HG02623 (cell line): ENCODE data around the gene SYNPO2L.

Experiments
- ATAC-seq: cut with Tn5 transposase; IDR thresholded peaks from one replicate; pipeline ENCODE4 v1.9.1; 2021; ENCODE audit warnings: moderate library complexity; ENCODE audit not compliant: unreplicated experiment

SYNPO2L gene

DNA sequence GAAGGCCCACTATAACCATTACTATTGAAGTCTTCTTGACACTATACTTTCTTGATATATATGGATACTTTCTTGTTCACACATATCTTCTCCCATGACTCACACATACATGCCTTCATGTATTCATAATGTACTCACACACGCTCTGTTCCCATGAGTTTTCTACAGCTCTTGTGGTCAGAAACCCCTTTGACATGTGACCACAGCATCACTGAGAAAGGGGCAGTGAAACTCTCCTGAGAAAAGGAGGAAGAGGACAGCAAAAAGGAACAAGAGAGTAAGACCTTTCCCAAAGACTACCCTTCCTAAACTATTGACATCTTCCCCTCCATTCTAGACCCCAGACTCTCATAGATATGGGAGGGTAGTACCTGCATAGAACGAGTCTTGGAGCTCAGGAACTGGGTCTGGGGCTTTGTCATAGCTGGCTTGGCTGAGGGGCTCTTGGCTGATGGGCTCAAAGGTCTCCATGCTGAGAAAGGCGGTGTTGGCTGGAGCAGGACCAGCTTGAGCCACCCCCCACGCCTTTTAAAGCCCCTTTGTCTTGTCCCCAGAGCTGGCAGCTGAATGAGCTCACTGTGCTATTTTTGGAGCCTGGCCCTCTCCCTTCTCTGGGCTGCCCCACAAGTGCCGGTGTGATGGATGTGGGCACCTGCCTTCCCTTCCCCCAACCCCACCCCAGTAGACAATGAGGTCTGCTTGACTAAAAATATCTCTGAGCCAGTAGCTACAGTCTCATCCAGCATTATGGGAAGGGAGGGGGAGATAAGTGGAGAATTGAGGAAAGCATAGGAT lies 5.1 kb downstream of the SYNPO2L start:
- no peak for ATAC-seq

DNA sequence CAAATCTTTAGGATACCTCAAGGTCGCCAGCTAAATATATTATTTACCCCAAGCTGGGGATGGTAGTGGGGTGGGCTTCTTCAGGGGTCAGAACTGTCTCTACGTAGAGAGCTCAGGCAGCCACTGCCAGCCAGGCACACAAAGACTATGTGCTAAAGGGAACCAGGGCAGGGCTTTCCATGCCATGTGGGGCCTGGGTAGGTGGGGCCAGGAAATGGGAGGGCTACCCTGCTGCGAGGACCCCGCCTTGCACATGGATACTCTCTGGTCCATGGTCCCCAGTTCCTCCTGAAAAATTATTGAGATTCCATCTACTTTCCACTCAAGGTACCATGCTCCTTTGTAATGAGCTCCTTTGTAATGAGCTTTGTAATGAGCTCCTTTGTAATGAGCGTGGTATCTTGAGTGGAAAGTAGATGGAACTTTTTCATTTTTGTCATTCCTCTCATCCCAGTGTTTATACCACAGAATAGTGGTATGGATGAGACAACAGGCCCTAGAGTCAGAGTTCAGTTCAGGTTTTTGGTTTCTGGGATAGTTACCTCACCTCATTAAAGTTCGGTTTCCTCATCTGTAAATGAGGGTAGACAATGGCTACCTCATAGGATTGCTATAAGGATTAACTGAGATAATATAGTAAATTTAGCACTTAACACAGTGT lies 5.8 kb downstream of the SYNPO2L start:
- ATAC-seq, result no peak

DNA sequence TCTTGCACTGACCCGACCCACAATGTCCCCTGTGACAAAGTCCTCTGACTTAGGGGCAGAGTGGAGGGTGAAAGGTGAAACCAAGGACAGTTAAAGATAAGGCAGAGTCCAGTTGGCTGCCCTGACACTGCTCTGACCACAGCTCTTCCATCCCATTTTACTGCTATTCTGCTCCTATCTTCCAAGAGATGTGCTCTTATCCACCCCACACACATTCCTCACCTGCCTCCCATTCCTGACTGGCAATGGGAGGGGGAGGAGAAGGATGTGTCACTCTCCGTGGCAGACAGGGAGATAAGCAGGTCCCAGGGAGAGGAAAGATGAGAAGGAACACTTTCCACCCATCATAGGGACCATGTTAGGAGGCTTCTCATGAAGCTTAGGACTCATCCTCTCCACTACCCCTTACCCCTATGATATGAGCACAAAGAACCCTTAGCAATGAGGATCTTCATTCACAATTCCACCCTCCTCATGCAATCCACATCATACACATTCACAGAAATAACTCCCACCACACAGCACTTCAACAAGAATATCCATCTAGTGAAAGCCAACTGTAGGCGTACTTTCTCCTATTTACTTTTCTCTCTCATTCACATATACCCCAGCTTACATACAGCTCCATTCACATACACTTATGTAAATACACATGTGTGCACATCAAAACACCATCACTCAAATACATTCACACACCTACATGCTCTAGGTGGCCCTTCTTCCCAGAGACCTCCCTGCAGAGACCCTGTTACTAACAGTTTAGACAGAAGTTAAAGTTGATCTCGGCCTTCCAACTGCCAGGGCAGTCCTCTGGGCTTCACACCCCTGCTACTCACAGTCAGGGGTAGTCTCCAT lies 6.6 kb downstream of the SYNPO2L start:
- no peak for ATAC-seq

DNA sequence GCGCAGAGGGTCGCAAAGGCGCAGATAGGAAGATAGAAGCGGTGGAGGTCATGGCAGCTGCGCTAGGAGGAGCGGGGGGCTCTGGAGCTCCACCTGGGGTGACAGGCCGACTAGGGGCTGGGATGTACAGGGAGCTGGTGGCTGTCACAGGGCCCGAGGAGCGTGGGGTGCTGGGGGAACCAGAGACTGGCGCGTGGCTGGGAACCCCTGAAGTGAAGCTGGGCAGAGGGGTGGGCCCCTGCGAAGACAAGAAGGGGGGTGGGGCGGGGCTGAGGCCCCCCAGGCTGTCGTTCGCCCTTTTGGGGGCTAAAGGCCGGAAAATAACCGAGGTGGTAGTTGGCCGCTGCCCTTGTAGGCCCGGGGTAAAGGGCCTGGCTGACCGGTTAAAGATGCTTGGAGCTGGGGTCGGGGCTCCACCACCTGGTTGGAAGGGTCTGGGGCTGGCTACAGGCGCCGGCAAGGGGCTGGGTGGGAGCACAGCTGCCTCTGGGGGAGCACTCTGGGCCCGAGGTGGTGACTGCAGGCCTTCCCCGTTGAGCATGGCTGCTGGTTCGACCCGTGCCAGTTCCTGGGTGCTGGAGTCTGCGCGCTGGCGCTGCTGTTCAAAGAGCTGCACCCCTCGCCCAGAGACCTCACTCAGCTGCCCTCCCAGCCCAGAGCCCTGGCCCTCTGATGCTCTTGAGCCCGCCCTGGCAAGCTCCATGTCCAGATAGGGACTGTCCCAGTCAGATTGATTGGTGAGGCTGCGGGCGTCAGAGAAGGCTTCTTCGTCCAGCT lies 7.8 kb downstream of the SYNPO2L start:
- ATAC-seq, result no peak

DNA sequence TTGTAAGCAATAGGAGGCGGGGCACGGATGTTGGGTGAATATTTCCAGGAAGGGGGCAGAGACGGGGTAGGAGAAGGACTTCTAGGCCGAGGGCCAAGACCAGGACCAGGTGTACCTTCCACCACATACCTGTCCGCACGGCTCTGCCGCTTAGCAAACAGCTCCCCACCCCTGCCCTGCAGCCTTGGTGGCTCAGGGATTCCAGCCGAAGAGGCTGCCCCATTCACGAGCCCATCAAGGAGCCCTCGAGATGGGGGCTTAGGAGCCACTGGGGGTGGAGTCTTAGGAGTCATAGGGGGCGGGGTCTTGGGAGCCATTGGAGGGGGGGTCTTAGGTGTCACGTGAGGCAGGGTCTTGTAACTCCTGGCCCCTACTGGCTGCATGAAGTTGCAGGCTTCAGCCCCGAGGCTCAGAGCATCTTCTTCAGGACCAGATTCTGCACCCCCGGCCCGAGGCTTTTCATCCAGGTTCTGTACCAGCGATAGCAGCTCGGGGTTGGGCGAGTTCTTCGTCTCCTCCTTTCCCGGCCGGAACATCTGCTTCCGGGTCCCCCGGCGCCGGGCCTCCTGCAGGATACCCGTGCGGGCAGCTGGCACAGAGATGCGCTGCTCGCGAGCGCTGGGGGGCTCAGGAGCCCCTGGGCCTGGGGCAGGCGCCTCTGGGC lies 8.5 kb downstream of the SYNPO2L start:
- ATAC-seq, result no peak

DNA sequence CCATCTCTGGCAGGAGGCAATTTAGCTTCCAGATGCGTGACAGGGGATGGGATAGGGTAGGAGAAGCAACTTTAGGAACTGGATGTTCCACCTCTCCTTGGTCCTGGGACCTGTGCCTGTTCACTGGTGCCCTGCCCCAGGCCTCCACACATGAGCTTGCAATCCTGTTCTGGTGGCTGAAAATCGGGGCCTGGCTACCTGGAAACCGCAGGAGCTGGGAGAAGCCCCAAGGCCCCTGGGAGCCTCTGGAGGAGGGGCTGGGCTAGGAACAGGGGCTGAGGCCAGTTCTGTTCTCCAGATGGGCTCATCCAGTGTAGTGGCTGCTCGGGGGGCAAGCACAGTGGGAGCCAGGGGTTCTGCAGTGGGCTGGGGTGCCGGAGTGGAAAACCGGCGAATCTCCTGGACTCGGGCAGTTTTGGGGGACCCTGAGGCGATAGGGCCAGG lies 9.2 kb downstream of the SYNPO2L start:
- ATAC-seq, result no peak

DNA sequence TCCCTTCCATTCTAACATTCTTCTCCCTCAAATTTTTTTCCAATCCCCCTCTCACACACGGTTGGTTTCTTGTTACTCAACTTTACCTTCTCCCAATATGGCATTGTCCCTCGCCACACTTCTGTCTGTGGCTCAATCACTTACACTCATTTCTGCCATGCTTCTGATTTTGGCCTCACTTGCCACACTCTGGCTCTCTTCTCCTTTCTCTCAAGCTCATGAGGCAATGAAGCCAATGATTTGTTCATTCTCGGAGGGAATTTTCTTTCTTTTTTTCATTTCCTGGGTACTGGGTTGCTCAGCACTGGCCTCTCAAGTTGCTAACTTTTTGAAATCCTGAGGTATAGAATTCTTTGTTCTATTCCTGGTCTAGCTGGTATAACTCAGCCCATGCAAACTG lies 10.6 kb downstream of the SYNPO2L start:
- no peak for ATAC-seq

DNA sequence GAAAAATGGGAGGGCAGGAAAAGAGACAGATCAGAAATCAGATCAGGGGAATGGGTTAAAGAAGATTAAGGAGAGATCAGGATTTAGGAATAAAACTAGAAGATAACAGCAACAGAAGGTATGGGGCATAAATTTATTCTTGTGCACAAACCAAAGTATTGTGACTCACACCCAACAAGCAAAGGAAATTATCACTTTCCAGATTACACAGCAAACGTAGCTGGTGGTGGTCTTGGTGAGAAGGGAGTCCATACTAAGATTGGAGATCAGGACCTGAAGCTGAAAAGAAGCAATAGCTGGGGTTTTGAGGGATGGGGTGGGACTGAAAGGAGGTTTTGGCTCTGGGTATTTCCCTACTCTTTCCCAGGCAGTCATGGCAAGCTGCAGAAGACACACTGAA lies 11.1 kb downstream of the SYNPO2L start:
- no peak for ATAC-seq

DNA sequence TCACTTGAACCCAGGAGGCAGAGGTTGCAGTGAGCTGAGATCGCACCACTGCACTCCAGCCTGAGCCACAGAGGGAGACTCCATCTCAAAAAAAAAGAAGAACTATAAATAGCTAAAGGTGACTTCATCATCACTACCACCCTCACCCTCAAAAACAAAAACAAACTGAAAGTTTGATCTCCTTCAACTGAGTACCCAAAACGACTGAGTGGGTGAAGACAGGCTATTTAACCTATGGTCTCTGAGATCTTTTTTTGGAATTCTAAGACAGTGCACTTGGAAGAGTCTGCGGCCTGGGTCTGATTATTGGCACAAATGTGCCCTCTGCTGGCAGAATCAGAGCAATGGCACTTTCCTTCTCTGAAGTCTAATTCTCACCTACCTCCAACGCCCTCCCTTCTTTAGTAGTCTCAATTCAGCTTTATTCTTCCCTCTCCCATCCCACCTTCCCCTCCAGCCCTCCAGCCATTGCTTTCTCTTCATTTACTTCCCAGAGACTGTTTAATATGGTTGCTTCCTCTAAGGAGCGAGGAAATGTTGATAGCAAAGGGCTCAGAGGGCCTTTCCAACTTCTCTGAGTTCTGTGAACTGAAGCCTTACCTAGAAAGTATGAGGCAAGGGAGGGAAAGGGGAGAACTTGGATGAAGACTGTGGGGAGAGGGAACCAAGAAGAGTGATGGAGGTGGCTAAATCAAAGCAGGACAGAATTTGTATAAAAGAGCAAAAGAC lies 11.7 kb downstream of the SYNPO2L start:
- ATAC-seq, result no peak

DNA sequence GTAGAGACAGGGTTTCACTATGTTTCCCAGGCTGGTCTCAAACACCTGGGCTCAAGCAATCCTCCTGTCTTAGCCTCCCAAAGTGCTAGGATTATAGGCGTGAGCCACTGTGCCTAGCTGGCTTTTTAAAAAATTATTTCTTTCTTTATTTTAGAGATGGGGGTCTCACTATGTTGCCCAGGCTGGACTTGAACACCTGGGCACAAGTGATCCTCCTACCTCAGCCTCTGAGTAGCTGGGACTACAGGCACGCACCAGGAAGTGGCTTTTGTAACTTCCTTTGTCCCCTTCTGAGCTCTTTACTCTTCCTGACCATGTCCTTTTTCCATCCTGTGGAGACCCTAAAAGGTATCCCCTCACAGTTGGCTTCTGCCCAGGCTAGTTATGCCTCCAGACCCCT lies 12.5 kb downstream of the SYNPO2L start:
- ATAC-seq, result no peak

DNA sequence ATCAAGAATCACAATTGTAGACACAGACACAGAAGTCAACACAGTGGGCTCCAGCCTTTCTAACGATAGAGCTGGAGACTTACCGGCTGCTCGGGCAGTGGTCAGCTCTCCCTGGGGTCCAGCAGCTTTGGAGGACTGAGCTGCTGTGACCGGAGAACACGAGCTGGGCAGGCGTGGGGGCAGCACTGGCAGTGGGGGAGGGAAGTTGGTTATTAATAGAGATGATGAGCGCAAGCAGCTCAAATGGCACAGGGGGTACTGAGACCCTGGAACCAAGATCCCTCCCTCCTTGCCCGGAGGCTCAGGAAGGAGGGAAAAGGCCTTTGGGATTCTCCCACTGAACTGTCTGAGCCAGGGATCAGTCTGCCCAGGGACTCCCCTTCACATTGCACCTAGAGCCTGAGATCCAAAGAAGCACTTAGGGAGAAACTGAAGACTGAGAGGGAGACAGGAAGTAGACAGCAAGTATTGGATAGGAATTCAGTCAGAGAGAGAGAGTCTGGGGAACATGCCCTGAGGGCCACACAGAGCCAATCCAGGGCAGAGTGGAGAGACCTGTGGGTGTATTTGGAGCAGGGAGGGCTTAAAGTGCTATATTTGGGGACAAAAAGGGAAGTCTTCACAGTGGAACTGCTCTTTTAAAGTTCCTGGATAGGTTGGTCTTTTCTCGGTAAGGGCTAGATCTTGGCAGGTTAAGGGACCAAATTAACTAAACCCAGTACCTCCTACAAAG lies 14.3 kb downstream of the SYNPO2L start, which contains the start of gene MYOZ1:
Gene MYOZ1, minus strand, starts transcription at position 147 of the 733 bp plus-strand sequence. CDS start 1,457 bp downstream, outside the sequence.
- no peak for ATAC-seq

DNA sequence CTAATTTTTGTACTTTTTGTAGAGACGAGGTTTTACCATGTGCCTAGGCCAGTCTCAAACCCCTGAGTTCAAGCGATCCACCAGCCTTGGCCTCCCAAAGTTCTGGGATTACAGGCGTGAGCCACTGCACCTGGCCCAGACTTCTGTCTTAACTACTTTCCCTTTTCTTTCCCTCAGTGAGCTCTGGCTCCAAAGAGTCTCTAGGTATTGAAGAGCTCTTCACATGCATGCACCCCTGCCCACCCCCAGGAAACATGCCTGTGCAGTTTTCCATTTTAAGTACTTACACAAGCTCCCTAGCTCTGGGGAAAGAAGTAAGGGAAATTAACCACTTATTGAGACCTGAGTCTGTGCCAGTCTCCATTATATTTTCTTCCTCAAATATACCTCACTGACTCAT lies 16.5 kb downstream of the SYNPO2L start:
- ATAC-seq, result no peak

DNA sequence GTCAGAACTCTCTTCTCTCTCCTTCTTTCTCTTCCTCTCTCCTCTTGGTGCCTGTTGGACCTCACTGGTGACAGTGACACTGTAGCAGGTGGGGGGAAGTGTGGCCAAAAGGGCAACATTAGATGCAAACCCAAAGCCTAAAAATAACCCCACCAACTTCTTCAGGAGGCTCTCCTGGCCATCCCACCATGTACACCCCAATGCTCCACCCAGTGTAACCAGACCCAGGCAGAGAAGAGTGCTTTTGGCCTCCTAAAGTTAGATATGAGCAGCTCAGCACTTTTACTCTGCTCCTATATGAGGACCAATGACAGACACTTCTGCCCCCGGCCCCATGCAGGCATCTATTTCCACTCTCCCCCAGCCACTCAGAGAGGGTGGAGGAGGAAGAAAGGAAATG lies 20.0 kb downstream of the SYNPO2L start:
- ATAC-seq, result no peak

DNA sequence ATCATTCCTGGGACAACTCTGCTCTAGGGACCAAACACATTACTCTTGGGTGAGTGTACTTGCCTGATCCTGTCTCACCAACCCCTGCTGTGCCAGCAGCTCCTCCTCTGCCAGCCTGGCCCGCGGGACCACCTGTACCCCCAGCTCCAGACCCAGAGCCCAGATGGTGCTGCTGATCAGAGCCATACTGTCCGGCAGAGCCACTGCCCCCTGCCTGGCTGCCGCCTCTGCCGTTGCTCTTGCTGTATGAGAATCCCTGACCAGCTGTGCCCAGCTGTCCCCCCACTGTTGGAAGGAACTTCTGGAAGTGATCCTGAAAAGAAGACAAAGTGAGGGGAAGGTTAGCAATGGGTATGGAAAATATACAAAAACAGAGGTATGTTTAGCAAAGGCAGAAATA lies 21.4 kb downstream of the SYNPO2L start:
- no peak for ATAC-seq

DNA sequence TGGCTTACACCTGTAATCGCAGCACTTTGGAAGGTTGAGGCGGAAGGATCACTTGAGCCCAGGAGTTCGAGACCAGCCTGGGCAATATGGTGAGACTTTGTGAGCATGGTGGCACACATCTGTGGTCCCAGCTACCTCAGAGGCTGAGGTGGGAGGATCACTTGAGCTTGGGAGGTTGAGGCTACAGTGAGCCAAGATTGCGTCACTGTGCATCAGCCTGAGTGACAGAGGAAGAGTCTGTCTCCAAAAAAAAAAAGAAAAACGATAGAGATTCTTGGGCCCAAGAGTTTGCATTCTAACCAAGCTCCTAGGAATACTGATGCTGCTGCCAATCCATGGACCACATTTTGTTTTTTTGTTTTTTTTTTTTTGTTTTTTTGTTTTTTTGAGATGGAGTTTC lies 26.7 kb downstream of the SYNPO2L start:
- ATAC-seq, result no peak

DNA sequence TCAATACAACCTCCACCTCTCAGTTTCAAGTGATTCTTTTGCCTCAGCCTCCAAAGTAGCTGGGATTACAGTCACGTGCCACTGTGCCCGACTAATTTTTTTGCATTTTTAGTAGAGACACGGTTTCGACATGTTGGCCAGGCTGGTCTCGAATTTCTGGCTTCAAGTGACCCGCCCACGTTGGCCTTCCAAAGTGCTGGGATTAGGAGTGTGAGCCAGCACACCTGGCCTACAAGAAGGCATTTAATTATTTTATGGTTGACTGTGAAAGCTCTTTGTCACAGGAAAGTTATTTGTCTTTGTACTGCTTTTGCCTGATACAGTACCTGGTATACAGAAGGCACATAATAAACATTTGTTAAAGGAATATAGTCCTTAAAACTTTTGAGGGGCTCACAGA lies 27.4 kb downstream of the SYNPO2L start:
- no peak for ATAC-seq

DNA sequence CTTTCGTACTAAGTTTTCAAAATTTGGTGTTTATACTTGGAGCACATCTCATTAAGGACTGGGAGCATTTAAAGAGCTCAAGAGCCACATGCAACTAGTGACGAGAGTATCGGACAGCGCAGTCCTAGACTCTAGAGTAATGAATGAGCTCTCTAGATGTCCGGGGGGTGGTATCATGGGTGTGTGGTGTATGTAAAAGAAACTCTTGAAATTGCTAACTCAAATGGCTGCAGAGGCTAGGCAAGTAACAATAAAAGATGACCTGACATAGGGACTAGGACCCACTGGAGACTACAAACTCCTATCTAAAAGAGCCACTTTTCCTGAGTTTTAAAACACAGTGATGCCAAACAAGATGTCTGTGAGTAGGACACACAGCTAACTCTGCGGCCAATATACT lies 28.5 kb downstream of the SYNPO2L start:
- no peak for ATAC-seq

DNA sequence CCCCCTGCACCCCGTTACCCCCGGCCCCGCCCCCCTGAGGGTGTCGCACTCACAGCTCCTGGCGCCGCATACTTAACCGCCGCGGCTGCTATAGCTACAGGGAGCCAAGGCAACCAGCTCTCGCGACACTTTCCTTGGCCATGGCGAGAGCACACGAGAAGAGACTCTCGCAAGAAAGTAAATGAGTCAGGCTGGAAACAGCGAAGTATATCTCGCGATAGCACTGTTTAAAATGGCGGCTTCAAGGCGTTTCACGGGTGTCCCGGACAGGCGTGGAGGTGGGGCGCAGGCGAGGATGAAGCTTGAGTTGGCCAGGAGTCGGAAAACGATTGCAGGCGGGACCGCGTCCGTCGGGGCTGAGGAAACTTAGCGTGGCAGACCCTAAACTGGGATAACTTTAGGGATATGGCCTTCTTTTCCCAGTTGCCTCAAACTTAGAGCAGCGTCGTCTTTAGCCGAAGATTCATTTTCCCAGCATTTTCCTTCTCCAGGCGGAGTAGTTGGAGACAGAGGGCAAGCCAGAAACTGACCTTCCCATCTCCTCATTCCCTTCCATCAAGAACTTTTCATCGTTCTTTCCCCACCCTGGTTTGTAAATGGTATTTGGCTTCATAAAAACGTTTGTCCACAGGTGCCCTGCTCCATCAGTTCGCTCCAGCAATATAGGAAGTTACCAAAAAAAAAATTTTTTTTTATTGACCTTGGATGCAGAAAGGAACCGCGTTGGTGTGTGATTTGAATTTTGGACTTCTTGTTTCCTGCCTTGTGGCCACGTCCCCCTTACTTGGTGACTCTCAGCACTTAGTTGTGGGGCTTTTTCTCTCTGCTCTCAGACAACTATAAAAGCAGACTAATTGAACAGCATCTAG lies 29.7 kb downstream of the SYNPO2L start:
- ATAC-seq, result peak; percentile 95
